ENCODE results near the gene DNAH8.
"Not testable (repeated sequence)": the region's sequence is repeated elsewhere in the genome, so short reads cannot be mapped to it uniquely, and the experiment has no call there.

DNAH8 gene

GRCh38 chr6:38909015-38909730 is 194.1 kb downstream of the DNAH8 start:
- DNase-seq (ENCODE audit: low spot score) = no peak

DNA sequence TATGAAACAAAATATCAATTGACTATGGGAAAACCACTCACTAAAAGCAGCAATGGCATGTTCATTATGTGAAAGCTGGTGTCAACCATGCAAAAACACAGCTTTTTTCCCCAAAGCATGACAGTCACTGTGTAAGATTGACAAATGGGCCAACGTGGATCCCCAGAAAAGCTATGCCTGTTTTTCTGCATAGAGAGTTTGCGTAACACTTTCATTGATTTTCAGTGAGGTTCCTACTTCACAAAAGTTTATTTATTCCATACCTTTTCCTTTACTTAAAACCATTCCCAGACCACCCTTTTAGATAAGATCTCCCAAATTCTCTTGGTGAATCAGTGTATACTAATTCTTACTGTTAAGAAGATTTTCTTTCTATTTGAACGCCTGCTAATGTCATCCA is 195.1 kb downstream of the DNAH8 start:
- no peak for DNase-seq (ENCODE audit: low spot score)

GRCh38 chr6:38912378-38912777 is 197.3 kb downstream of the DNAH8 start:
- no peak for DNase-seq (ENCODE audit: low spot score)

GRCh38 chr6:38915205-38915925 is 200.3 kb downstream of the DNAH8 start:
- no peak for DNase-seq (ENCODE audit: low spot score)

DNA sequence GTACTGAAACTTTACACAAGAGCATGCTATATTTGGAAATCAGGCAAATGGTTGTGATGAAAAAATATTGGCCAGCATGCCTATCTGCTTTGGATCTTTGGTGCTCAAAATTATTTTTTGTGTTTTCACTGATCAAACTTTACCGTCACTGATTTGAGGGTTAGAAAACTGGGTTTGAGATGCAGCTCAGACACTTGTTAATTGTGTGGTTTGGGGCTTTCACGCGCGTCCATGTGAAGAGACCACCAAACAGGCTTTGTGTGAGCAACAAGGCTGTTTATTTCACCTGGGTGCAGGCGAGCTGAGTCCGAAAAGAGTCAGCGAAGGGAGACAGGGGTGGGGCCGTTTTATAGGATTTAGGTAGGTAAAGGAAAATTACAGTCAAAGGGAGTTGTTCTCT is 206.4 kb downstream of the DNAH8 start:
- not testable (repeated sequence) for DNase-seq (ENCODE audit: low spot score)

- no peak for DNase-seq (ENCODE audit: low spot score)
Measured at GRCh38 chr6:38924791-38925509, 209.8 kb downstream of the DNAH8 start.

DNA sequence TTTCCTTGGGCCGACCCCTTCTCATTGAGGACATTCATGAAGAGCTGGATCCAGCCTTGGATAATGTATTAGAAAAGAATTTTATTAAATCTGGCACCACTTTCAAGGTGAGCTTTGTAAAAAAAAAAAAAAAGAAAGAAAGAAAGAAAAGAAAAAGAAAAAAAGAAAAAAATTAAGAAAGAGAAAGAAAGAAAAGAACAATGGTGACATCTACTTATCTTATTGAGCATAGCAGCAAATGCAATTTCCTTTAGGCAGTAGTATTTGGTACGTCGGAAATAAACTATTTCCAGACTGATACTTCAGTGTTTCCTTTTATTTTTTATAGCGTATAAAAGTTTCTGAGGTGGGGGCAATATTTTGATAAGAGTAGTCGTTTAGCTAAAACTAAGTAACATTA is 214.4 kb downstream of the DNAH8 start:
- no peak for DNase-seq (ENCODE audit: low spot score)

DNA sequence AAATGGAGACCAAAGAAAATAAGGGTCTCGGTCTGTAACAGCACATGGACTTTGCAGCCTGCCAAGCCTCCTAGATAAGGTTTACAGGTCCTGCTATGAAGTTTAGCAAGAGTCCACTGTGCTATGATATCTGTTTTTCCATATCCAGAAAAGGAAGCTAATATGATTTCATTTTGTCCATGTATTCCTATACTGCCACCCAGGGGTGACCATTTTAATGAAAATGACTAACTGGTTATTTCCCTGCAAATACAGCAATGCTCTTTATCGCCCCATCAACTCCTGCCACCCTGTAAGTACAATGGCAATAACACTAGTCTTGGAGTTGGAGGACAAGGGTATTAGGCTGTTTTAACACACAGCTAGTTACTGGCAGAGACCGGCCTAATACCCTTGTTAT is 218.3 kb downstream of the DNAH8 start:
- no peak for DNase-seq (ENCODE audit: low spot score)

DNA sequence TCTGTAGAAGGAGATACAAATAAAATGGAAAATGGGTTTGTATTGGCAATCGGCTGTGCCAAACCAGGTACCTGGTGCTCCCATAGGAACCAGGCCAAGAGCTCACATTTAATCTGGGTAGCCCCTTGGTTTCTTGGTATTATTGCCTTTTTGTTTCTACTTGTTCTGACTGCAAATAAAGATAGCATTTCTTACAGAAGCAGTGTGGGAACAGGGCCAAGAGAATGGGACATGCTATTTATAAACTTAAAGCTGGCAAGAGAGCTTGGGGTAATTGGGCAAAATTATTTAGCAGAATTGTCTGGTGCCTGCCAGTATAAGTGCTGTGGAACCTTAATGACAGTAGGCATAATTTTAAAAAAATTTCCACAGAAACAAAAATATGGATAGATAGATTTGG is 219.9 kb downstream of the DNAH8 start:
- DNase-seq (ENCODE audit: low spot score) = no peak

- DNase-seq (ENCODE audit: low spot score) = no peak
Measured at GRCh38 chr6:38937839-38938613, 222.9 kb downstream of the DNAH8 start.

DNA sequence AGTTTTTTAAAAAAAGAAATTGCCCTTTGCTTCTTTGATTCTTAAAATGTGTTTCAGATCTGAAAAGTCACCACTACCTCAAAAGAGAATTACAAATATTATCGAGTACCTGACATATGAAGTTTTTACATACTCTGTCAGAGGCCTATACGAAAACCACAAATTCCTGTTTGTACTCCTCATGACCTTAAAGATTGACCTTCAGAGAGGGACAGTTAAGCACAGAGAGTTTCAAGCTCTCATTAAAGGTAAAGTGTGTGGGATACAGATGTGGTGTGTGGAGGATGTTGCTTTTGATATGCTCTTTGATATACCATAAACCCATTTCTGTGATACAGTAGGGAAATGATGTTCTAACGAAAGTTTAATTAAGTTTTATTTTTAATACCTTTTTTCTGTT is 223.6 kb downstream of the DNAH8 start:
- no peak for DNase-seq (ENCODE audit: low spot score)

- DNase-seq (ENCODE audit: low spot score) = no peak
Measured at GRCh38 chr6:38942442-38942841, 227.3 kb downstream of the DNAH8 start.

- no peak for DNase-seq (ENCODE audit: low spot score)
Measured at GRCh38 chr6:38942965-38943364, 227.9 kb downstream of the DNAH8 start.

DNA sequence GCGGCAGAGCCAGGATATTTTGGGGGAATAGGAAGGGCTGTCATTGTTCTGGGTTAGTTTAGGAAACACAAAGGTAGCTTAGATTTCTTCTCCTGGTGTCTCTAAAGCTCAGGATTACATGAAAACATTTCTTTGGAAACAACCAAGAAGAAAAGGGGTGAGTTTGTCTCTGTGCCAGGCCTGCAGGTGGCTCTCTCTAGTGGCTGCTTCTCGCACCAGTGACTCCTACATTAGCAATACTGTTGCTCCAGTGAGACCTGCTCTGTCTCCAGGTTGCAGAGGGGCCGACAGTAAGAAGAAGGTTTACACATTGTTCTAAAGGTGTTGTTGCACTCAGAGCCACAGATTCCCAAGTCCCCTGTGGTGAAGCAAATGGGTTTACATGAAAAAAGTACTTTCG is 228.9 kb downstream of the DNAH8 start:
- no peak for DNase-seq (ENCODE audit: low spot score)

DNA sequence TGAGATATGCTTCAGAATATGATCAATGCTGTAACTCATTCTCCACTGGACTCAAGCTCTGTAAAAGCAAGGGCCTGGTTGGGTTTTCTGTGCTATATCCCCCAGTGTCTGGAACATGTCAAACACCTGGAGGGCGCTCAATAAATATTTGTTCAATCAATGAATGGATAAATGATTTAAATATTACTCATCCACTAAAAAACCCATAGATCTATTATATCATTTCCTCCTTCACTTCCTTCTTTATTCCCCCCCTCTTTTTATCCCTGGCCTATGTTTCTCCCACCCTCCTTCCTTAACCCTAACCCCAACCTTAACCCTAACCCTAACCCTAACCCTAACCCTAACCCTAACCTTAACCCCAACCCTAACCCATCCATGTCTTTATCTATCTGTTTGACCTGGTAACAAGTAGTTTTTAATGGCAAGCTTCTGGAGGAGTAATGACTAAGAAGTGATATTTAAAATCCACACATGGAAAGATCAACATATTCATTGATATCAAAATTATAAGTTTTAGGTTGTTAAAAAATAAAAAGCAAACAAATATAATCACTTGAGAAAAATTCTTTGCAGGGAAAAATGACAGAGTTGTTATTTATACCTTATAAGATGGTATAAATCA is 229.7 kb downstream of the DNAH8 start:
- no peak for DNase-seq (ENCODE audit: low spot score)

DNA sequence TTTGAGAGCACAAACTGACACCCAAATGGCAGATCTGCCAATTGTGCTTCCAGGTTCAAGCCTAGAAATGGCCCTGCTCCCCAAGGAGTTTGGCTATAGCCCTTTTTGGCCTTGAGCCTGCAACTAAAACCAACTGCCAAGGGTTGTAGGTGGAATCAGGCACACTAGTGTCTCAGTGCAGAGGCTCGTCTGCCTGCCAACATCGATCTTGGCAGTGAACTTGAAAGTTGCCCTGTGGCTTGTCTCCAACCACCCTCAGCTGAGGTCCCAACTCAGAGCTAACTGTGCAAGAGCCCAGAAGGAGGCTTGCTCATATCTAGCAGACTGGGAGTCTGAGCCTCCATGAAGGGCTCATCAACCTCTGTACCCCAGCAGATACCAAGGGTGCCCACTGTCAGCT is 240.8 kb downstream of the DNAH8 start:
- no peak for DNase-seq (ENCODE audit: low spot score)

- DNase-seq (ENCODE audit: low spot score) = no peak
Measured at GRCh38 chr6:38957426-38957825, 242.3 kb downstream of the DNAH8 start.

- DNase-seq (ENCODE audit: low spot score) = no peak
Measured at GRCh38 chr6:38959138-38959537, 244.0 kb downstream of the DNAH8 start.

- DNase-seq (ENCODE audit: low spot score) = no peak
Measured at GRCh38 chr6:38968702-38969149, 253.6 kb downstream of the DNAH8 start.

DNA sequence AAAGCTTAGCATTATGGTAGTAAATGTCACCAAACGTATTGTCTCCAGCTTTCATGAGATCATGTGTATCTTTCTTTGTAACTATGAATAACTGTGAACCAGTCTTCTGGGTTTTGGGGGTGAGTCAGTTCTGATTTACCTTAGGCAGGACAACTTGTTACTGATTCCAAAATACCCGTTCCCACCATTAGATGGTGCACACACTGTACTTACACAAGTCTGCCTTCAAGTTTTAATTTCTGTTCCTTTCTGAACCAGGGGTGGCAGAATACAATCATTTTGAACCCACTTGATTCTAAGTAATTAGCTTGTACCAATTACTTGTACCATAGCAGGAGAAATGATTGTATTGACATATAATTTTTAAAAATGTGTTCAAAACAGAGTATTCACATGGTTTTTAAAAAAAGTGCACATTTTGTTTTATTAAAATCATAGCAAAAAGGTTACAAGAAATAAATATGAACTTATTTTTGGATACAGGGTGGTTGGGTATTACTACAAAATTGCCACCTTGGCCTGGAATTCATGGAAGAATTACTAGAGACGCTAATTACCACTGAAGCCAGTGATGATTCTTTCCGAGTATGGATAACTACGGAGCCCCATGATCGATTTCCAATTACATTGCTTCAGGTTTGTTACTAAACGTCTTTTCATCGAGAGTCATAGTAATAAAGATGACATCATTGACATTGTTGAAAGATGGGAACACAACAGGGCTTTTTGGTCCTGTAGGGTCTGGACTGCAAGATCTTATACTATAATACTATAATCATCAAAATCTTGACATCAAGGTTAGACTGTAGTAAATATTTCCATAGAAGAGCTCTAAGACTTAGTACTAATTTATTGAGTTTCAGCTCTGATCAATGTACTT is 258.3 kb downstream of the DNAH8 start:
- DNase-seq (ENCODE audit: low spot score) = peak; percentile 64

Measured in AG08395 (cell line).